HL-60 (cell line): ENCODE results near the gene ABHD18.

Source experiments
- DNase-seq, 2 experiments: peaks; one replicate each; pipeline ENCODE4 v3.0.0-alpha.2; 2010 to 2020; ENCODE audit warnings: low read depth in 1 of 2, low spot score in 1 of 2
- H3K27ac ChIP-seq: fragments of 250-450 bp; sonication (Bioruptor Pico); replicated peaks from 2 replicates; pipeline ENCODE4 v1.5.1; 2020; ENCODE audit warnings: mild to moderate bottlenecking, moderate library complexity
- H3K27me3 ChIP-seq: fragments of 250-450 bp; sonication (Bioruptor Pico); 2 replicates; pipeline ENCODE4 v1.5.1; 2021; ENCODE audit warnings: mild to moderate bottlenecking, moderate library complexity; ENCODE audit not compliant: insufficient read depth, poor library complexity, severe bottlenecking
- H3K4me3 ChIP-seq: replicated peaks from 2 replicates; pipeline ENCODE4 v1.5.1; 2011; ENCODE audit warnings: mild to moderate bottlenecking, control low read depth, low read length; ENCODE audit not compliant: insufficient read depth
- CTCF ChIP-seq: IDR thresholded peaks from one replicate; pipeline ENCODE4 v1.5.1; 2011; ENCODE audit warnings: low read length, control low read depth, inconsistent platforms; ENCODE audit not compliant: insufficient read depth
- GABPA ChIP-seq: IDR thresholded peaks from 2 replicates; pipeline ENCODE4 v1.6.1; 2012; ENCODE audit warnings: low read depth
- POLR2AphosphoS5 ChIP-seq: IDR thresholded peaks from 2 replicates; pipeline ENCODE4 v1.6.1; 2012; ENCODE audit warnings: low read depth
- SPI1 ChIP-seq: IDR thresholded peaks from 2 replicates; pipeline ENCODE4 v1.6.1; 2012; ENCODE audit warnings: low read depth, mild to moderate bottlenecking, borderline replicate concordance
- TF ChIP-seq, protein P1 (sequence below): IDR thresholded peaks from 2 replicates; pipeline ENCODE4 v1.6.1; 2012; ENCODE audit warnings: low read depth; ENCODE audit not compliant: insufficient replicate concordance

Gene ABHD18

DNA sequence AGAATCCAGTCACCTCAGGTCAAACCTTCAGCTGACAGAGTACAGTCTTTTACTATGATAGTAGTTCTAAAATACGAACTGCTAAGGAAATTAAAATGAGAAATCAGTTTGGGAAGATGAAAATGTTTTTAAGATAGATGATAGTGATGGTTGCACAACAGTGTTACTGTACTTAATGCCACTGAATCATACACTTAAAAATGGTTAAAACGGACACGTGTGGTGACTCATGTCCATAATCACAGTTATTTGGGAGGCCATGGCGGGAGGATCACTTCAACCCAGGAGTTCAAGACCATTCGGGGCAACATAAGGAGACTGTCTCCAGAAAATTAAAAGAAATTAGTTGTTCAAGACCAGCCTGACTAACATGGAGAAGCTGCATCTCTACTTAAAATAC, 41.4 kb downstream of the ABHD18 start:
- DNase-seq, result no peak
- Histone ChIP-seq H3K27me3 (no peaks in the 10 kb centered on the region), H3K27ac (no peak overlapping the region), H3K4me3 (no peak overlapping the region)
- TF ChIP-seq, protein P1, sequence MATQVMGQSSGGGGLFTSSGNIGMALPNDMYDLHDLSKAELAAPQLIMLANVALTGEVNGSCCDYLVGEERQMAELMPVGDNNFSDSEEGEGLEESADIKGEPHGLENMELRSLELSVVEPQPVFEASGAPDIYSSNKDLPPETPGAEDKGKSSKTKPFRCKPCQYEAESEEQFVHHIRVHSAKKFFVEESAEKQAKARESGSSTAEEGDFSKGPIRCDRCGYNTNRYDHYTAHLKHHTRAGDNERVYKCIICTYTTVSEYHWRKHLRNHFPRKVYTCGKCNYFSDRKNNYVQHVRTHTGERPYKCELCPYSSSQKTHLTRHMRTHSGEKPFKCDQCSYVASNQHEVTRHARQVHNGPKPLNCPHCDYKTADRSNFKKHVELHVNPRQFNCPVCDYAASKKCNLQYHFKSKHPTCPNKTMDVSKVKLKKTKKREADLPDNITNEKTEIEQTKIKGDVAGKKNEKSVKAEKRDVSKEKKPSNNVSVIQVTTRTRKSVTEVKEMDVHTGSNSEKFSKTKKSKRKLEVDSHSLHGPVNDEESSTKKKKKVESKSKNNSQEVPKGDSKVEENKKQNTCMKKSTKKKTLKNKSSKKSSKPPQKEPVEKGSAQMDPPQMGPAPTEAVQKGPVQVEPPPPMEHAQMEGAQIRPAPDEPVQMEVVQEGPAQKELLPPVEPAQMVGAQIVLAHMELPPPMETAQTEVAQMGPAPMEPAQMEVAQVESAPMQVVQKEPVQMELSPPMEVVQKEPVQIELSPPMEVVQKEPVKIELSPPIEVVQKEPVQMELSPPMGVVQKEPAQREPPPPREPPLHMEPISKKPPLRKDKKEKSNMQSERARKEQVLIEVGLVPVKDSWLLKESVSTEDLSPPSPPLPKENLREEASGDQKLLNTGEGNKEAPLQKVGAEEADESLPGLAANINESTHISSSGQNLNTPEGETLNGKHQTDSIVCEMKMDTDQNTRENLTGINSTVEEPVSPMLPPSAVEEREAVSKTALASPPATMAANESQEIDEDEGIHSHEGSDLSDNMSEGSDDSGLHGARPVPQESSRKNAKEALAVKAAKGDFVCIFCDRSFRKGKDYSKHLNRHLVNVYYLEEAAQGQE, result no peak
- TF ChIP-seq CTCF (no peak), POLR2AphosphoS5 (no peak), SPI1 (no peak), GABPA (no peak)

GRCh38 chr4:128009428-128009827, 44.2 kb downstream of the ABHD18 start:
- TF ChIP-seq GABPA (no peak), SPI1 (no peak), CTCF (no peak), POLR2AphosphoS5 (no peak)
- TF ChIP-seq, protein P1, result no peak
- Histone ChIP-seq H3K4me3 (no peak overlapping the region), H3K27ac (no peak overlapping the region), H3K27me3 (no peaks in the 10 kb centered on the region)
- no peak for DNase-seq

- no peak for DNase-seq
- Histone ChIP-seq H3K27ac (no peak overlapping the region), H3K4me3 (no peak overlapping the region), H3K27me3 (no peaks in the 10 kb centered on the region)
- TF ChIP-seq SPI1 (no peak), CTCF (no peak)
- TF ChIP-seq, protein P1, result no peak
These were observed 60.1 kb downstream of the ABHD18 start for GRCh38 chr4:128025319-128025718.
